GM21390 (cell line): ENCODE results near the gene MRFAP1L1.
"Not testable (repeated sequence)": the region's sequence is repeated elsewhere in the genome, so short reads cannot be mapped to it uniquely, and the experiment has no call there.

Experiments
- ATAC-seq: cut with Tn5 transposase; IDR thresholded peaks from one replicate; pipeline ENCODE4 v1.9.1; 2021; ENCODE audit not compliant: unreplicated experiment

Gene MRFAP1L1

DNA sequence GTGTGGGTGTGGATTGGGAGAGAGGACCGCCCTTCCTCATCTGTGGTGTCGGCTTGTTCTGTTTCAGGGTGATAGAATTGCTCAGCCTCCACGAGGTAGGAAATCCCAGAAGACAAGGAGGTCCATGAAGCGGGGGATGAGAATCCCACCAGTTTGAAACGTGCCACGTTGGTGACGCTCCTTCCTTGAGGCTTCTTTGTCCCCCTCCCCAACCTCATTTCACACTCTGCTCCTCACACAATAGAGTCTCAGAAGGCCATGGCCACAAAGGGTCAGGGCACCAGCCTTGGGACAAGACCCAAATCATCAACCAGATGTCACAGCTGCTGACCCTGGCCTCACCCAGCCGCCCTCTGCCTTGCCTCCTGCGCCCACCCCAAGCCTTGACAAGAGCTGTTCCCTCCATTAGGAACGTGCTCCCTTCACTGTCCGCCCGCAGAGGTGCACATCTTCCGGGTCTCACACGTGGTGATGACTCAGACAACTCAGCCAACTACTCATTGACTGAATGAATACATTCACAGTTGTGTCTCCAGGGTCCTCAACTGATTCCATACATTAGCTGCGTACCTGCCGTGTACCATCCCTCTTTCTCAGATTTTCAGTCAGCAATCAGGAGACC is 24.6 kb upstream of the MRFAP1L1 start:
- no peak for ATAC-seq

DNA sequence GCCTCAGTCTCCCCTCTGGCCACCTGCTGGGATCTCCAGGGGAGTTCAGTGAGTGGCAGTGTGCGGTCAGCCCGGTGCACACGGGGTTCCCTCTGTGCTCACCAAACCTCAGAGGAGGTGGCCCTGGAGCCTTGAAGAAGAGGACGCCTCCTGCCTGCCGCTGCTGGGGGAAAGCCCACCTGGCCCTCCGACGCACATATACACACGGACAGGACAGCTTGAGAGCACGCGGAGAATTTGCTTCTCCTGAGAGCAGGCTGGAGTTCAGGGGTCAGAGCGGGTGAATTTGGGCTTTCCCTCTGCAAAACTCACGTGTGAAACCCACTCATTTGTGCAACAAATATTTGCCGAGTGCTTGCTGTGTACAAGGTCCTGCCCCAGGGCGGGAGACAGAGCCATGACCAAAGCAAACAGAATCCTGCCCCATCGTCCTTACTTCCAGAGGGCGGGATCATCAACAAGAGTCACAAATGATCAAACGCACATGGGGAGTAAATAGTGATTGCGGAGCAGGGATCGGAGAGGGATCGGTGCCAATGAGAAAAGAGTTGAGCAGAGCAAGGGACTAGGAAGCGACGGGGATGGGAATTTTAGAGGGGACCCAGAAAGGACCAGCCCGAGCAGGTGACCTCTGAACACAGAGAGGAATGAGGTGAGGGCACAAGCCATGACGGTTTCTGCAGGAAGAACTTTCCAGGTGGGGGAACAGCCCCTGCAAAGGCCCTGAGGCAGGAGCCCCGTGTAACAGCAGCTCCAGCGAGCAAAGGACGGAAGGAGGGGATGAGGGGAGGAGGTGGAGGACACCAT is 23.9 kb upstream of the MRFAP1L1 start:
- no peak for ATAC-seq

DNA sequence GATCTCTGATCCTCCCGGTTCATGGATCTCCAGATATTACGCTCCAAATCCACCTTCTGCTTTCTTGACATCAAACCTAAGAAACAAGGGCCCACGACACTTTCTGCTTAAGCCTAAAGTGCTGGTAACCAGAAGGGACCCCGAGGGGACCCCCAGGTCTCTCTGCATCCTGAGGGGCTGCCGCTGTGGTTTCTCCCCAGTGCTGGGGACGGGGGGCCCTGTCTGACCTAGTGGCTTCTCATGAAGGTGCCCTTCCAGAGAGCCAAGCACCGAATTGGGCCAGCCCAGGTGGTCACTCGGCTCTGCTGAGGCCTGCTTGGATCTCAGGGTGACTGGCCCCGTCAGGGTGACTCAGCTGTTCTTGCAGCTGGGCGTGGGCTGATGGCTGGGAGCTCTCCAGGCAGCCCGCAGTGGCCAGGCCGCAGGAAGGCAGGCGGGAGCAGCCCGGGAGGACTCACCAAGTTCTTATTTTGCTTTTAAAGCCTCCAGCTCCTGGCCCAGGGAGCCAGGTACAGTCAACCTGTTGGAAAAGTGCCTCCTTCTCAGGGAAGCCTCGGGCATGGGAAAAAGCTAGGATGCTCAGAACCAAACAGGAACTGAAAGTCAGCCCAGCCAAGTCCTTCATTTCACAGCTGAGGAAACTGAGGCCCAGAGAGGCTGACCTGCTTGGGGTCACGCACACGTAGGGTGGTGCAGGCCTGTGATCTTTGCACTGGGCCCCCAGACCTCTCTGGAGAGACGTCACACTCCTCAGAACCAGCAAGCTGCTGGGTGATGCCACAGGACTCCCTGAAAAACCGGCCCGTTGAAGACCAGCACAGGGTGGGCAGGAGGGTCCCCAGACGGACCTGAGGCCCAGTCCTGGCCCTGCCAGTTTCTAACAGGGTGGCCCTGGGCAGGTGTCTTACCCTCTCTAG is 23.0 kb upstream of the MRFAP1L1 start:
- no peak for ATAC-seq

DNA sequence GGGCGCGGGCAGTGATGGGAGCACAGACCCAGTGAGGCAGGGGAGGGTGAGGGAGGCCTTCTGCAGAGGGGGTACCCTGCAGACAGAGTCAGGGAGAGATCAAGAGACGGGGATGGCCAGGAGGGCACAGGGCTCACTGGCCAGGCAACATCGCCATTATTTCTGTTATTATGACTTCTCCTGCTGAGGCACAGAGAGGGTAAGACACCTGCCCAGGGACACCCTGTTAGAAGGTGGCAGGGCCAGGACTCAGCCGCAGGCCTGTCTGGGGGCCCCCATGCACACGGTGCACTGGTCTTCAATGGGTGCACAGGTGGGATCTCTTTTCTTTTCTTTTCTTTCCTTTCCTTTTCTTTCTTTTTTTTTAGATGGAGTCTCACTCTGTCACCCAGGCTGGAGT is 22.1 kb upstream of the MRFAP1L1 start:
- ATAC-seq: no peak

GRCh38 chr4:6731318-6731675 is 21.6 kb upstream of the MRFAP1L1 start:
- ATAC-seq: no peak

DNA sequence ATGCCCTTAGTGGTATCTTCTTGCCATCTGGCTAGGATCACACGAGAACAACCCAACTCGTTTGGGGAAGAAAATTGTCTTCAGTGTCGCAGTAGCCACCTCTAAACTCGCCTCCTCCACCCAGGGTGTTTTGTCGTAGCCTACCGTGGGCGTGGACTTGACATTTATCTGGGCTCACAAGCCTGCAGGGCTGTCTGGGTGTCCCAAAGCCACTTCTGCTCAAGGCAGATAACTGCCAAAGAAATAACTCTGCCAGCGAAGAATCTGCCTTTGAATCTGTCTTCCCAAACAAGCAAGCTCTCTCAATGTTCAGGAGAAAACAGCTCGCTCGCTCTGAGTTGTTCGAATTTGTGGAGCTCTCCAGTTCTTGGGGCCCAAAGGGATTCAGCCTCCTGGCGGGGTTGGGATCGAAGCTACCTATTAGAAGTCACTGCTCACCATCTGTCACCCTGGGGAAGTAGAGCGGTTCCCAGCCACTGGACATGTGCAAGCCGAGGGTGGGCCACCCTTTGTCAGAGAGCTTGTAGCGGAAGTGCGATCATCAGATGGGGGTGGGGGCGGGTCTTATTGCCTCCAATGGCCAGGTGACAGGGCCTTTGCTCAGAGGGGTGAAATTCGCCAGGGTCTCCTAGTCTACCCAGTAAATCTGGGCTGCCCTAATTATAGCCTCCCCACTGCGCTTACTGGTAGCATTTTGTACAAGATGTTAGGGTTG is 21.1 kb upstream of the MRFAP1L1 start:
- no peak for ATAC-seq

DNA sequence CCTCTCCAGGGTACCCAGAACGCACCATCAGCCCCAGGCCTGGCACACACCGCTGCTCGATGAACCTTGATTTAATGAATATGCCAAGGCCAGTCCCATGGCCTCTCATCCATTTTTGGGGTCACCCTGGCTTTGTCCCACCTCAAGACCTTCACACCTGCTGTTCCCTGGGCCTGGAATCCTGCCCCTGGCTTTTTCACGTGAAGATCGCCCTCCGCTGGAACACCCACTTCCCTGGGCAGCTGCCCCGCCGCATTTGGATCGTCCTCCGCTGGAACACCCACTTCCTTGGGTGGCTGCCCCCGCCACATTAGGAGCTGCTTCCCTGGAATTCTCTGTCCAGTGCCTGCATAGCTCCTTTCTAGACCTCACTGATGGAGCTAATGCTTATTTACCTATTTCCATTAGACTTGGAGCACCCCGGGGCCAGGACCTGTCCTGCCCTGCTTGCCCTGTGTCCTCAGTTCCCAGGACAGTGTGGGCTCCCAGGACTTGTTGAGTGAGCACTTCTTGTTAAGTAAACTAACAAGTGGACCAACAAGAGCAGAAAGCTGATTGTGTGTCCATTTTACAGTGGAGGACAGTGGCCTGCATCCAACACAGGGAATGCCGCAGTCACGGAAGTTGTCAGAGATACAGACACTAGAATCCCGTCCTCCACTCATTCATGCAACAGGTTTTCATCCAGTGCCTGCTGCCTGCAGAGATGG is 18.8 kb upstream of the MRFAP1L1 start:
- no peak for ATAC-seq

GRCh38 chr4:6727943-6728250 is 18.2 kb upstream of the MRFAP1L1 start:
- ATAC-seq: no peak

DNA sequence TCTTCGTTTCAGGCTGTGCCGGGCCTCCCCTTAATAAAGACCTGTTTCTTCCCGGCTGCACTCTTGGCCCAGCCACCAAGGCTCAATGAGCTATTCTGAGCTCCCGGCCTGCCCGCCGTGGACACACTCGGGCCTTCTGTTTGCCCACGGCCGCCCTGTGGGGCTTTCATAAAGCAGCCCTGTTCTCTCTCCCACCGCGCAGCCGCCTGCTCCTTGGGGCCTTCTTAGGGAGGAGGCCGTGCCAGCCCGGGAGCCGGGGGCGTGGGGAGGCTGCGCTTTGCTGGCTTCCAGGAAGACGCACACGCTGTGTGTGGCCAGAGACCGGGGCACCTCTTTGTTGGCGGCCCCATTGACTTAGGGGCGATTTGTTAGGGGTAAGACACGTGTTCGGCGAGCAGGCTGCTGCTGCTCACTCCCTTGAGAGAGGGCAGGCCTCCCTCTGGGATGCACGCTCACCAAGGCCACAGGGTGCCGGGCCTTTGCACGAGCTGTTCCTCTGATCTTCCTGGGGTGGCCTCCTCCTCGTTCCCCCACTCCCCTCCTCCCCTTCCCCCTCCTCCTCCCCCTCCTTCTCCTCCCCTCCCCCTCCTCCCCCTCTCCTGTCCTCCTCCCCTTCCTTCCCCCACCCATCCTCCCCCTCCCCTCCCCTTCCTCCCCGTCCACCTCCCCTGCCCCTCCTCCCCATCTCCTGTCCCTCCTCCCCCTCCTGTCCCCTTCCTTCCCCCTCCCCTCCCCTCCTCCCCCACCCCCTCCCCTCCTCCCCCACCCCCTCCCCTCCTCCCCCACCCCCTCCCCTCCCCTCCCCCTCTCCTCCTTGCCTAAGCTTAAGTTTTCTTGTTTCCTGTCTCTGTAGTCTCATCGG is 17.6 kb upstream of the MRFAP1L1 start:
- ATAC-seq: no peak

- ATAC-seq: not testable (repeated sequence)
Measured at GRCh38 chr4:6725427-6725961, 15.8 kb upstream of the MRFAP1L1 start.

GRCh38 chr4:6724421-6725111 is 14.9 kb upstream of the MRFAP1L1 start:
- no peak for ATAC-seq

DNA sequence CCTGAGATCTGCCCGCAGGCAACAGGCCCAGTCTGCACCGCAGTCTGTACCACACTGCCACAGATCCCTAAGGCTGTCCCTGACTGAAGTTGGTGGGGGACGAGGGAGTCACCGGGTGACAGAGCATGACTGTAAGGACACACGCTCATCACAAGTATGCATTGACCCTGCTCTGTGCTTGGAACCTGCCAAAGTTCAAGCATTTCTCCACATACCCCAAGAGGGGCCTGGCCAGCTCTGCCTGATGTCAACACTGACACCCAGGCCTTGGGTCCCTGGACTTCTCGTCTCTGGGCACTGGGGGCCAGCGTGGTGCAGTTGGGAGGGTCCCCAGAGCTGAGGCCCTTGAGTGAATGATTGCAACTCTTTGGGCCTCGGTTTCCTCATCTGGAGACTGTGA is 14.2 kb upstream of the MRFAP1L1 start:
- no peak for ATAC-seq

DNA sequence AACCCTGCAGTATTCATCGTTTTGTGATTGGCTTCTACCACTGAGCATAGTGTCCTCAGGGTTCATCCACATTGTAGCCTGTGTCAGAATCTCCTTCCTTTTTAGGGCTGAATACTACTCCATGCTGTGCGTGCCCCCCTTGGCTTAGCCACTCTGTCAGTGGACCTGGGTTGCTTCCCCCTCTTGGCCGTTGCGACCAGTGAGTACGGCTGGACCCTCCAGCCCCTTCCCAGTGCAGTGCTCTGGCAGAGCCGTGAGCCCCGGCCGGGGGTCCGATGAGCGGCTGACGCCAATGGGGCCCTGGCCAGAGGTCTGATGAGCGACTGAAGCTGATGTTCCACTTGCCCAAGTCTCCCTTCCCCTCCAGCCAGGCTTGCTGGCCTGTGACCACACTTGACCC is 13.2 kb upstream of the MRFAP1L1 start:
- no peak for ATAC-seq

- ATAC-seq: no peak
Measured at GRCh38 chr4:6721121-6721520, 11.5 kb upstream of the MRFAP1L1 start.

DNA sequence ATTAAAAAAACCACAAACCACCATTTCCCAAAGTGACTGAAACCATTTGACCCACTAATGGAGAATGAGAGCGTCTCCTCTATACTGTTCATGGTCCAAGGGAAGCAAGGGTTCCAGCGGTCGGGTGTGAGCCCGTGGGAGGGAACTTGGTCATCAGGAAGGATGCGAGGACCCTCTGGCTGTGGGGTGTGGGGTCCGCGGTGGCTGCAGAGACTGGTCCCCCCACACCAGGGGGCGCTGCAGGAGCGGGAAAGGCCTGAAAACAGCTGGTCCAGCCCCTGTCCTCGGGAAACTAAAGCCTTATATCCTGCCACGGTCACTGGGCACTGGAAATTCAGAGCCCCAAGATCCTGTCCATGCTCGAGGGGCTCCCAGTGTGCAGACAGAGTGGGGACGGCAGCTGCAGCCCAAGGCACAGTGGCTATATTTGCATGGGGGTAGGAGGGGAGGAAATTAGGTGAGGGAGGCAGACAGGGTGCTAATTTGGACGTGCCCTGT is 10.6 kb upstream of the MRFAP1L1 start:
- no peak for ATAC-seq

DNA sequence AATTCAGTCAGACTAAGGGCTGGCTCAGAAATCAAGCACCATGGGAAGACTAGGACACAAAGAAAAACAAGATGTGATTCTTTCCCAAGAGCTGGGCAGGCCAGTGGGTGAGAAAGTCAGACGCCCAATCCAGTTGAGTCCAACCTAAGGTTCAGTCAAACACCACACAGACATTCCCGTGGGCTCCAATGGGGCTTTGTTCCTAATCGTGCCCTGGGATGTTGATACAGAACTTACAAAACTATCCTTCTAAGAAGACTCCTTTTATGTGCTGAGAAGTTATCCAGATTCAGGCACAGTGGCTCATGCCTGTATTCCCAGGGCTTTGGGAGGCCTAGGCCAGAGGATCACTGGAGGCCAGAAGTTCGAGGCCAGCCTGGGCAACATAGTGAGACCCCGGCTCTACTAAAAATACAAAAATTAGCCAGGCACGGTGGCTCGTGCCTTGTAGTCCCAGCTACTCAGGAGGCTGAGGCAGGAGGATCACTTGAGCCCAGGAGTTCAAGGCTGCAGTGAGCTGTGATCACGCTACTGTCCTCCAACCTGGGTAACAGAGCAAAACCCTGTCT is 10.0 kb upstream of the MRFAP1L1 start:
- no peak for ATAC-seq

DNA sequence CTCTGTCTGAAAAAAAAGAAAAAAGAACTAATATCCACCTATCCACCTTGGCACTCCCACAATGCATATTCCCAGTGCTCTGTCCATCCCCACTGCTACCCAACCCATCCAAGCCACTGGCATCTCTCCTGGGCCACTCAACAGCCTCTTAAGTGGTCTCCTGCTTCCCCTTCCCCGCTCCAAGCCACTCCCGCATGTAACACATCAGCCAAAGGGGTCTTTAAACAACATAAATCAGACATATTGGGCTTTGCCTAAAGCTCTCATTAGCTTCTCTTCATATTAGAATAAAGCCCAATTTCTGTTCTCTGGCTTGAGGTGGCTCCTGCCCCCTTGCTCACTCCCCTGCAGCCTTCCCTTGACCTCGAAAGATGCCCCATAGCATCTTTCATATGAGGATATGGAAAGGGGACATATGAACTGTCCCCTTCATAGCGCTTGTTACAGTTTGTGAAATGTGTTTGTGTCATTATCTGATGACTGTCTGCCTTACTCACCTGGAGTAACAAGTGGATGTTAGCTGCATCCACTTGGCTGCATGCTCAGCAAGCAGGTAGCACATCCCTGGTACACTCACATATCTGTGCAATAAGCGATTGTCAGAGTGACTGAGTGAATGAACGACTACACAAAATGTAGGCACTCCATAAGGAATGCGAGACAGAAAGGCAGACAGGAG is 9.4 kb upstream of the MRFAP1L1 start:
- no peak for ATAC-seq
